NAMALWA (cell line): ENCODE measurements around the gene SLC48A1.

Experiments used
- DNase-seq: peaks from one replicate; pipeline ENCODE4 v3.0.0-alpha.2; 2015; ENCODE audit warnings: low spot score

SLC48A1 gene

GRCh38 chr12:47777151-47777550, 4.1 kb downstream of the SLC48A1 start:
- no peak for DNase-seq

- no peak for DNase-seq
Observed at GRCh38 chr12:47777741-47778558, 4.9 kb downstream of the SLC48A1 start.

GRCh38 chr12:47778881-47779280, 5.8 kb downstream of the SLC48A1 start:
- no peak for DNase-seq

GRCh38 chr12:47779301-47779942, 6.4 kb downstream of the SLC48A1 start:
- peak; percentile 95 for DNase-seq

- no peak for DNase-seq
Observed at GRCh38 chr12:47779943-47780504, 7.0 kb downstream of the SLC48A1 start.

- no peak for DNase-seq
Observed at GRCh38 chr12:47781479-47782371, 8.7 kb downstream of the SLC48A1 start.

- DNase-seq: no peak
Observed at GRCh38 chr12:47782372-47782770, 9.3 kb downstream of the SLC48A1 start.

- DNase-seq: no peak
Observed at GRCh38 chr12:47783024-47783755, 10.2 kb downstream of the SLC48A1 start.

GRCh38 chr12:47783821-47784819, 11.1 kb downstream of the SLC48A1 start:
- DNase-seq: no peak

- no peak for DNase-seq
Observed at GRCh38 chr12:47785036-47785886, 12.2 kb downstream of the SLC48A1 start.

GRCh38 chr12:47785887-47786661, 13.0 kb downstream of the SLC48A1 start:
- no peak for DNase-seq

GRCh38 chr12:47786662-47787280, 13.7 kb downstream of the SLC48A1 start:
- no peak for DNase-seq

- no peak for DNase-seq
Observed at GRCh38 chr12:47787596-47788319, 14.7 kb downstream of the SLC48A1 start.

- DNase-seq: no peak
Observed at GRCh38 chr12:47789141-47789540, 16.1 kb downstream of the SLC48A1 start.

GRCh38 chr12:47789712-47790489, 16.9 kb downstream of the SLC48A1 start:
- no peak for DNase-seq

- DNase-seq: no peak
Observed at GRCh38 chr12:47790676-47791350, 17.8 kb downstream of the SLC48A1 start.
